H9 (cell line): ENCODE data around the gene GTF2H4. TPM values are rescaled to one million over a fixed set of nuclear protein-coding genes. Genes with fewer than 3 reads are reported as not detected.

Experiments
- DNase-seq: peaks from one replicate; pipeline ENCODE4 v3.0.0-alpha.2; 2017
- H2AFZ ChIP-seq: one replicate; pipeline ENCODE4 v1.6.1; 2013; ENCODE audit warnings: mild to moderate bottlenecking, low read length, control low read depth, moderate library complexity
- H2AK5ac ChIP-seq: 2 replicates; pipeline ENCODE4 v1.6.1; 2013; ENCODE audit warnings: low read length, control low read depth, mixed read lengths; ENCODE audit not compliant: insufficient read length
- H2BK120ac ChIP-seq: one replicate; pipeline ENCODE4 v1.6.1; 2013; ENCODE audit warnings: low read depth, mild to moderate bottlenecking, low read length, control low read depth, inconsistent platforms; ENCODE audit not compliant: poor library complexity, severe bottlenecking
- H2BK12ac ChIP-seq: 2 replicates; pipeline ENCODE4 v1.6.1; 2013; ENCODE audit warnings: low read length, control low read depth, mixed read lengths, low read depth; ENCODE audit not compliant: insufficient read length
- H2BK15ac ChIP-seq: 2 replicates; pipeline ENCODE4 v1.6.1; 2013; ENCODE audit warnings: low read depth, low read length, control low read depth
- H2BK20ac ChIP-seq: one replicate; pipeline ENCODE4 v1.6.1; 2013; ENCODE audit warnings: low read depth, mild to moderate bottlenecking, low read length, control low read depth, inconsistent platforms; ENCODE audit not compliant: poor library complexity, severe bottlenecking
- H2BK5ac ChIP-seq: 2 replicates; pipeline ENCODE4 v1.6.1; 2013; ENCODE audit warnings: low read length, control low read depth, mixed read lengths; ENCODE audit not compliant: insufficient read length
- H3K14ac ChIP-seq: 2 replicates; pipeline ENCODE4 v1.6.1; 2013; ENCODE audit warnings: low read length, control low read depth; ENCODE audit not compliant: insufficient read depth
- H3K18ac ChIP-seq: 2 replicates; pipeline ENCODE4 v1.6.1; 2013; ENCODE audit warnings: low read depth, mild to moderate bottlenecking, mixed read lengths, low read length, control low read depth; ENCODE audit not compliant: insufficient read length
- H3K23ac ChIP-seq: 2 replicates; pipeline ENCODE4 v1.6.1; 2013; ENCODE audit warnings: low read length, control low read depth, mixed read lengths, low read depth; ENCODE audit not compliant: insufficient read length
- H3K23me2 ChIP-seq: 2 replicates; pipeline ENCODE4 v1.6.1; 2013; ENCODE audit warnings: low read depth, mild to moderate bottlenecking, mixed read lengths, low read length, control low read depth; ENCODE audit not compliant: insufficient read length, poor library complexity, severe bottlenecking
- H3K27ac ChIP-seq: 2 replicates; pipeline ENCODE4 v1.5.1; 2013; ENCODE audit warnings: low read length, control low read depth, mixed read lengths, low read depth; ENCODE audit not compliant: insufficient read length
- H3K27me3 ChIP-seq: 2 replicates; pipeline ENCODE4 v1.6.1; 2013; ENCODE audit warnings: low read length, control low read depth, inconsistent platforms; ENCODE audit not compliant: insufficient read depth
- H3K4ac ChIP-seq: 2 replicates; pipeline ENCODE4 v1.6.1; 2013; ENCODE audit warnings: low read depth, mild to moderate bottlenecking, control low read depth, inconsistent platforms, low read length, moderate library complexity
- H3K4me1 ChIP-seq: 2 replicates; pipeline ENCODE4 v1.6.1; 2013; ENCODE audit warnings: low read length, control low read depth, inconsistent platforms; ENCODE audit not compliant: insufficient read depth
- H3K4me2 ChIP-seq: 2 replicates; pipeline ENCODE4 v1.6.1; 2013; ENCODE audit warnings: low read length, control low read depth, mixed read lengths; ENCODE audit not compliant: insufficient read length, insufficient read depth
- H3K56ac ChIP-seq: 2 replicates; pipeline ENCODE4 v1.6.1; 2013; ENCODE audit warnings: low read depth, mild to moderate bottlenecking, mixed read lengths, low read length, control low read depth; ENCODE audit not compliant: insufficient read length
- H3K79me1 ChIP-seq: 2 replicates; pipeline ENCODE4 v1.6.1; 2013; ENCODE audit warnings: low read depth, mild to moderate bottlenecking, moderate library complexity, low read length, control low read depth, inconsistent platforms; ENCODE audit not compliant: insufficient read depth, poor library complexity, severe bottlenecking
- H3K79me2 ChIP-seq: 2 replicates; pipeline ENCODE4 v1.6.1; 2013; ENCODE audit warnings: low read length, control low read depth, inconsistent platforms; ENCODE audit not compliant: insufficient read depth
- H3K9ac ChIP-seq: 2 replicates; pipeline ENCODE4 v1.6.1; 2013; ENCODE audit warnings: low read length, control low read depth, mixed read lengths; ENCODE audit not compliant: insufficient read length; ENCODE audit errors: extremely low read depth
- H3K9me3 ChIP-seq: one replicate; pipeline ENCODE4 v1.6.1; 2013; ENCODE audit warnings: low read depth, low read length, inconsistent platforms; ENCODE audit not compliant: control insufficient read depth
- H3T11ph ChIP-seq: one replicate; pipeline ENCODE4 v1.6.1; 2013; ENCODE audit warnings: mild to moderate bottlenecking, low read length, control low read depth, inconsistent platforms
- H4K20me1 ChIP-seq: one replicate; pipeline ENCODE4 v1.6.1; 2013; ENCODE audit not compliant: control insufficient read depth, insufficient read length, insufficient read depth
- H4K5ac ChIP-seq: 2 replicates; pipeline ENCODE4 v1.6.1; 2013; ENCODE audit warnings: low read depth, mild to moderate bottlenecking, mixed read lengths, low read length, control low read depth; ENCODE audit not compliant: insufficient read length
- H4K8ac ChIP-seq: replicated peaks from 2 replicates; pipeline ENCODE4 v1.6.1; 2013; ENCODE audit warnings: low read length, control low read depth, mixed read lengths, low read depth; ENCODE audit not compliant: insufficient read length
- H4K91ac ChIP-seq: 2 replicates; pipeline ENCODE4 v1.6.1; 2013; ENCODE audit warnings: low read depth, mild to moderate bottlenecking, moderate library complexity, mixed read lengths, low read length, control low read depth; ENCODE audit not compliant: insufficient read length
- H3K27ac Mint-ChIP-seq, 3 experiments: 2 replicates in 2 of 3; 3 replicates in 1 of 3; pipeline ENCODE4 v1.8.0; 2020 to 2021; ENCODE audit warnings: mixed read lengths in 3 of 3, mild to moderate bottlenecking in 1 of 3, moderate library complexity in 1 of 3
- H3K27me3 Mint-ChIP-seq: 2 replicates; pipeline ENCODE4 v1.8.0; 2021; ENCODE audit warnings: low read depth, mild to moderate bottlenecking, moderate library complexity, mixed read lengths
- H3K36me3 Mint-ChIP-seq, 3 experiments: 2 replicates in 2 of 3; 3 replicates in 1 of 3; pipeline ENCODE4 v1.8.0; 2020 to 2021; ENCODE audit warnings: low read depth in 3 of 3, mixed read lengths in 3 of 3; ENCODE audit not compliant: insufficient read depth in 1 of 3
- H3K4me1 Mint-ChIP-seq, 2 experiments: 2 replicates each; pipeline ENCODE4 v1.8.0; 2020; ENCODE audit warnings: mixed read lengths in 2 of 2
- H3K4me3 Mint-ChIP-seq, 2 experiments: 2 replicates in 1 of 2; 3 replicates in 1 of 2; pipeline ENCODE4 v1.8.0; 2020 to 2021; ENCODE audit warnings: mild to moderate bottlenecking in 2 of 2, mixed read lengths in 2 of 2, moderate library complexity in 1 of 2
- H3K9me3 Mint-ChIP-seq, 2 experiments: 2 replicates in 1 of 2; 3 replicates in 1 of 2; pipeline ENCODE4 v1.8.0; 2020; ENCODE audit warnings: mild to moderate bottlenecking in 2 of 2, mixed read lengths in 2 of 2, moderate library complexity in 1 of 2
- WGBS: extraction: QIAGEN DNeasy Blood & Tissue Kit; methylation state at CpG from one replicate; pipeline ENCODE4 v1.1.7; 2013; ENCODE audit warnings: missing lambda C conversion rate, low lambda C conversion rate, mixed read lengths; ENCODE audit not compliant: insufficient read length; ENCODE audit errors: extremely low coverage; 5-methylcytosine and 5-hydroxymethylcytosine counted together
- total RNA-seq: library from RNA; stranded (reverse); gene quantifications from 2 replicates; pipeline ENCODE4 v1.2.1, GENCODE V29; 2021
- TF ChIP-seq, protein P1 (sequence below): fragments of 200-600 bp; sonication (generic); conservative IDR thresholded peaks from 3 replicates; pipeline ENCODE4 v1.8.0; 2021; ENCODE audit warnings: antibody characterized with exemption, mild to moderate bottlenecking

The GTF2H4 gene
- total RNA-seq, 1 experiment from 2014 or later: 60.8 TPM

GRCh38 chr6:30885999-30886896, 21.8 kb upstream of the GTF2H4 start:
- Histone ChIP-seq H3K27ac (peak overlapping the region; percentile 59), H3K9ac (peak overlapping the region; percentile 48), H2AK5ac (no peak overlapping the region), H4K8ac (no peak overlapping the region), H3K27me3 (no peaks in the 10 kb centered on the region), H3K4ac (no peak overlapping the region), H2BK5ac (no peak overlapping the region), H3K79me1 (peaks cover 7% of the 10 kb centered on the region), H4K20me1 (no peaks in the 10 kb centered on the region), H3K4me2 (peak overlapping the region; percentile 42), H3K79me2 (peaks cover 18% of the 10 kb centered on the region; the same call in 1 of the 2 replicates), H3K4me1 (peaks cover 6% of the 10 kb centered on the region; the same call in 1 of the 2 replicates), H3T11ph (no peak overlapping the region), H2BK12ac (no peak overlapping the region), H4K5ac (no peak overlapping the region), H3K14ac (peak overlapping the region; percentile 44; the same call in 1 of the 2 replicates), H3K56ac (no peak overlapping the region), H2AFZ (no peak overlapping the region), H3K23ac (no peak overlapping the region), H3K9me3 (no peaks in the 10 kb centered on the region), H3K23me2 (peaks cover 32% of the 10 kb centered on the region), H2BK120ac (no peak overlapping the region), H2BK15ac (no peak overlapping the region), H2BK20ac (no peak overlapping the region), H3K18ac (peak overlapping the region; percentile 80), H4K91ac (no peak overlapping the region)
- WGBS: no CpG with 5 or more reads among the region's 18 CpGs
- DNase-seq: peak; percentile 95
- H3K27me3 Mint-ChIP-seq: no peaks in the 10 kb centered on the region; the same call in 1 of the 2 replicates
- H3K4me1 Mint-ChIP-seq: peaks cover 68 to 69% of the 10 kb centered on the region in 2 experiments
- H3K9me3 Mint-ChIP-seq: no peaks in the 10 kb centered on the region
- H3K27ac Mint-ChIP-seq: peak overlapping the region; percentile 95 to 99 (median 98)
- H3K4me3 Mint-ChIP-seq: peak overlapping the region; percentile 72 to 90
- peaks cover 22 to 47% (median 36%) of the 10 kb centered on the region in 3 experiments for H3K36me3 Mint-ChIP-seq
- TF ChIP-seq, protein P1, sequence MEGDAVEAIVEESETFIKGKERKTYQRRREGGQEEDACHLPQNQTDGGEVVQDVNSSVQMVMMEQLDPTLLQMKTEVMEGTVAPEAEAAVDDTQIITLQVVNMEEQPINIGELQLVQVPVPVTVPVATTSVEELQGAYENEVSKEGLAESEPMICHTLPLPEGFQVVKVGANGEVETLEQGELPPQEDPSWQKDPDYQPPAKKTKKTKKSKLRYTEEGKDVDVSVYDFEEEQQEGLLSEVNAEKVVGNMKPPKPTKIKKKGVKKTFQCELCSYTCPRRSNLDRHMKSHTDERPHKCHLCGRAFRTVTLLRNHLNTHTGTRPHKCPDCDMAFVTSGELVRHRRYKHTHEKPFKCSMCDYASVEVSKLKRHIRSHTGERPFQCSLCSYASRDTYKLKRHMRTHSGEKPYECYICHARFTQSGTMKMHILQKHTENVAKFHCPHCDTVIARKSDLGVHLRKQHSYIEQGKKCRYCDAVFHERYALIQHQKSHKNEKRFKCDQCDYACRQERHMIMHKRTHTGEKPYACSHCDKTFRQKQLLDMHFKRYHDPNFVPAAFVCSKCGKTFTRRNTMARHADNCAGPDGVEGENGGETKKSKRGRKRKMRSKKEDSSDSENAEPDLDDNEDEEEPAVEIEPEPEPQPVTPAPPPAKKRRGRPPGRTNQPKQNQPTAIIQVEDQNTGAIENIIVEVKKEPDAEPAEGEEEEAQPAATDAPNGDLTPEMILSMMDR: no peak
